Measurements from ENCODE around the gene THSD4. TPM values are rescaled to one million over a fixed set of nuclear protein-coding genes. Genes with fewer than 3 reads are reported as not detected.
A peak's percentile ranks its signal among the peaks of the same experiment; 100 is the strongest.

The THSD4 gene
- total RNA-seq, 3 donors from 2014 or later: 18.3 to 46.2 (median 27.1) TPM

DNA sequence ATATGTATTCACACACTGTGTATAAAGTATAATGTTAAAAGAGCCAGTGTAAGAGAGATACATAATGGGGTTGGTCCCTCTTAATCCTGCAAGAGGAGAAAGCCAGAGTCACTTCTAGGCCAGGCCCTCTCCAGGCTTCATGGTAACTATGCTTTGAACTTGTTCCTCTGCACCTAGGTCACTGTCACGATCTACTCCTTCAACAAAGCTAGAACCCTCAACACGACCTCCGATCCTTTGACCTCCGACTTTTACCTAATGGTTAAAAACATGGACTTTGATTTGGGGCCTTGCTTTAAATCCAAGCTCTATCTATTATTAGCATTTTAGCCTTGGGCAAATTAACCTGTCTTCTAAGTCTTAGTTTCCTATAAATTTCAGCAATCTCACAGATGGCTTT is 541.2 kb downstream of the THSD4 start:
- TF ChIP-seq, protein P1, sequence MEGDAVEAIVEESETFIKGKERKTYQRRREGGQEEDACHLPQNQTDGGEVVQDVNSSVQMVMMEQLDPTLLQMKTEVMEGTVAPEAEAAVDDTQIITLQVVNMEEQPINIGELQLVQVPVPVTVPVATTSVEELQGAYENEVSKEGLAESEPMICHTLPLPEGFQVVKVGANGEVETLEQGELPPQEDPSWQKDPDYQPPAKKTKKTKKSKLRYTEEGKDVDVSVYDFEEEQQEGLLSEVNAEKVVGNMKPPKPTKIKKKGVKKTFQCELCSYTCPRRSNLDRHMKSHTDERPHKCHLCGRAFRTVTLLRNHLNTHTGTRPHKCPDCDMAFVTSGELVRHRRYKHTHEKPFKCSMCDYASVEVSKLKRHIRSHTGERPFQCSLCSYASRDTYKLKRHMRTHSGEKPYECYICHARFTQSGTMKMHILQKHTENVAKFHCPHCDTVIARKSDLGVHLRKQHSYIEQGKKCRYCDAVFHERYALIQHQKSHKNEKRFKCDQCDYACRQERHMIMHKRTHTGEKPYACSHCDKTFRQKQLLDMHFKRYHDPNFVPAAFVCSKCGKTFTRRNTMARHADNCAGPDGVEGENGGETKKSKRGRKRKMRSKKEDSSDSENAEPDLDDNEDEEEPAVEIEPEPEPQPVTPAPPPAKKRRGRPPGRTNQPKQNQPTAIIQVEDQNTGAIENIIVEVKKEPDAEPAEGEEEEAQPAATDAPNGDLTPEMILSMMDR (IDR thresholded peaks at IDR 0.05): no peak
- H3K9me3 ChIP-seq: no peaks in the 10 kb centered on the region
- intact Hi-C loops (cut with DNase I, micrococcal nuclease): no loop called here
- no peak overlapping the region for H3K4me3 ChIP-seq
- H3K4me1 ChIP-seq (ENCODE audit: low read depth): no peaks in the 10 kb centered on the region
- DNase-seq: no peak
- ATAC-seq: no peak
- no peaks in the 10 kb centered on the region for H3K36me3 ChIP-seq (ENCODE audit: low read depth)

DNA sequence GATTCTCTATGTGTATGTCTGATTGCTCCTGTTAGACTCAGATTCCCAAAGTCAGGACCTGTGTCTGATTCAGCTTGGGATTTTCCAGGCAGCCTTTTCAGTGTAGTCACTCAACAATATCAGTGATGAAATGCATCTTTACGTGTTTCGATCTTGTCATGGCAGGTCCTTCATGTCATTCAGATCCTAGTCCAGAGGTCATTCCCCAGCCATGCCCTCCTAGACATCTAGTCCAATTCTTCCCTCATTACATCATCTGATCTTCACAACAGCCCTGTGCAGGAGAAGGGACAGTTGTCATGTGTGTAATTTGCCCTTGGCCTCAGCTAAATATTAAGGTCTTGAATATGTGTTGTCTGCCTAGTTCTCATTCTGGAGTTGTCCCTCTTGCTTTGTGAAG is 541.9 kb downstream of the THSD4 start:
- Histone ChIP-seq H3K36me3 (ENCODE audit: low read depth) (no peaks in the 10 kb centered on the region), H3K9me3 (no peaks in the 10 kb centered on the region), H3K4me1 (ENCODE audit: low read depth) (no peaks in the 10 kb centered on the region), H3K4me3 (no peak overlapping the region)
- TF ChIP-seq, protein P1 (IDR thresholded peaks at IDR 0.05): no peak
- intact Hi-C loops (cut with DNase I, micrococcal nuclease): no loop called here
- ATAC-seq (no peak), DNase-seq (no peak)

DNA sequence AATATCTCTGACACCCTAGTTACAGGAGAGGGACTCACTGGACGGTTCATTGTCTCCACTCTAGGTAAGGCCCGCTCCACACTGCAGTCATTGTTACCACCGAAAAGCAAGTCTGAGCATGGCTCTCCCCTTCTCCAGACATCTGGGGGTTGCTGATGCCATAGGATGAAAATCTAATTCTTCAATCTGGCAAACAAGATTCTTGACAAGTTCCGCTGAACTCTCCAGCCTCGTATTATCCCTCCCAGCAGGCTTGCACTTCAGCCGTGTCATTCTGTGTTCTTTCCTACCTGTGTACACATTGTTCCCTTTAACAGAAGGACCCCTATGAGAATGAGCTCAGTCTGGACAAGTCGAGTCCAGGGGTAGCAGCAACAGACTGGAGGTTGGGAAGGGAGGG is 542.8 kb downstream of the THSD4 start:
- no peaks in the 10 kb centered on the region for H3K4me1 ChIP-seq (ENCODE audit: low read depth)
- intact Hi-C loops (cut with DNase I, micrococcal nuclease): no loop called here
- no peaks in the 10 kb centered on the region for H3K9me3 ChIP-seq
- DNase-seq (no peak), ATAC-seq (no peak)
- TF ChIP-seq, protein P1 (IDR thresholded peaks at IDR 0.05): no peak
- H3K36me3 ChIP-seq (ENCODE audit: low read depth): no peaks in the 10 kb centered on the region
- no peak overlapping the region for H3K4me3 ChIP-seq

DNA sequence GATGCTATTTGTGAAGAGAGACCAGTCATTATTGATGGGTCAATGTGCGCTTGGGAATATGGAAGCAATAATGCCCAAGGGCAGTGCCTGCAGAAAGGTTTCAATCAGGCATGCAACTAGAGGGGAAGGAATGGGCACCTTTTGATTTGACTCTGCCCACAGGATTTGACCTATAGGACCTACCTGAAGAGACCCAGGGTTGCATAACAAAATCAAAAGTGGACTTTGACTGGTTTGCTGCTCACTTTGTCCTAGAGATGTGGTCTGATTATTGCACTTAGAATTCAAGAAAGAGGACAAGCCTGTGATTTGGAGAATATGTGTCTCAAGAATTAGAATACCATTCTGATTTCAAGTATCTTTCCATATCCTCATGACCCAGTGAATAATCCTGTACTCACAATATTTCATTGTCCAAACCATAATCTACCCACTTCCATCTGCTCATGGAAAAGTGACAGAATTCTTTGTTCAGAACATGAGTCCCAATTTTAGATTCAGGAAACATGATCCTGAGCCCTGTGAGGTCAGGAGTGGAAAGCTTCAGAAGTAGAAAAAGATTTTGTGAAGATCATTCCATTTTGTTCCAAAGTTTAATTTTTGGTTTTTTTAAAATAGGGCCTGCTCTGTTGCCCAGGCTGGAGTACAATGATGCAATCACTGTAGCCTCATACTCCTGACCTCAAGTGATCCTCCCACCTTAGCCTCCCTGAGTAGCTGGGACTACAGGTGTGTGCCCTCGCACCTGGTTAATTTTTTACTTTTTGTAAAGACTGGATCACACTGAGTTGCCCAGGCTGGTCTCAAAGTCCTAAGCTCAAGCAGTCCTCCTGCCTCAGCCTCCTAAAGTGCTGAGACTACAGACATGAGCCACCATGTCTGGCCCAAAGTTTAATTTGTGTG is 543.8 kb downstream of the THSD4 start:
- intact Hi-C loops (cut with DNase I, micrococcal nuclease): no loop called here
- DNase-seq (no peak), ATAC-seq (peak; percentile 51)
- H3K9me3 ChIP-seq: no peaks in the 10 kb centered on the region
- TF ChIP-seq, protein P1 (IDR thresholded peaks at IDR 0.05): no peak
- H3K4me1 ChIP-seq (ENCODE audit: low read depth): no peaks in the 10 kb centered on the region
- no peaks in the 10 kb centered on the region for H3K36me3 ChIP-seq (ENCODE audit: low read depth)
- H3K4me3 ChIP-seq: no peak overlapping the region

DNA sequence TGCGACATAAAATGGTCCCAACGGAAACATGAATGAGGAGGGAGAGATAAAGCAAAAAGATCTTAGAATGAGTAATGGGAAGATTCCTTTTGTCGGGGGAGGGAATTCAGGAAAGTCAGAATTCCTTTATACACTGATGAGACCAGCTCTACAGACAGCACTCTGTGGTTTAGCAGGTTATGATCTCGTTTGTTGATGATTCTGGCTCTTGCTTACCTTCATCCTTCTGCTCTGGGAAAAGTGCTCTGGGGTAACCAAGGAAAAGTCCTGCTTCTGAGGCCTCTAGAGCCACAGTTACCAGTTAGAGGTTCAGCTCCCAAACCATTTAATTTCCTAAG is 544.4 kb downstream of the THSD4 start:
- DNase-seq (no peak), ATAC-seq (no peak)
- H3K36me3 ChIP-seq (ENCODE audit: low read depth): no peaks in the 10 kb centered on the region
- no peaks in the 10 kb centered on the region for H3K4me1 ChIP-seq (ENCODE audit: low read depth)
- H3K4me3 ChIP-seq: no peak overlapping the region
- H3K9me3 ChIP-seq: no peaks in the 10 kb centered on the region
- intact Hi-C loops (cut with DNase I, micrococcal nuclease): no loop called here
- TF ChIP-seq, protein P1 (IDR thresholded peaks at IDR 0.05): no peak

Data from mucosa of descending colon (tissue), 3 donors.